ENCODE results near the gene RFX1. TPM values are rescaled to one million over a fixed set of nuclear protein-coding genes. Genes with fewer than 3 reads are reported as not detected.
A peak's percentile ranks its signal among the peaks of the same experiment; 100 is the strongest.

Gene RFX1
- total RNA-seq, 1 experiment from 2014 or later: 25.5 TPM

DNA sequence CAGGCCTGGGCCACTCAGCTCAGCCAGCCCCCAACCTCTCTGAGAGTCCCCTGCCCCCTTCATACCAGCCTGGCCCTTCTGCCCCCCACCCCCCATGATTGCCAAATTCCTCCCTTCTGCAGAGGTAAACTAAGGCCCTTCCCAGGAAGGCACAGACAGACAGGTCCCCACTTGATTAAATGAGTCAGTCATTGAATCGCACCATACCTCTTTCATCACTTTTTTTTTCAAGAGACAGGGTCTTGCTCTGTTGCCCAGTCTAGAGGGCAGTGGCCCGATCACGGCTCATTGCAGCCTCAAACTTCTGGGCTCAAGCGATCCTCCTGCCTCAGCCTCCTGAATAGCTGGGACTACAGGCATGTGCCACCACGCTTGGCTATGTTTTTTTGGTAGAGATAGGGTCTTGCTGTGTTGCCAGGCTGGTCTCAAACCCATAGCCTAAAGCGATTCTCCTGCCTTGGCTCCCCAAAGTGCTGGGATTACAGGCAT, 73.9 kb downstream of the RFX1 start:
- no TSS peak for BruUV-seq (replicated peaks)
- intact Hi-C loops (cut with micrococcal nuclease; ENCODE audit: unreplicated experiment): no loop called here
- Histone ChIP-seq H2AFZ (no peak overlapping the region), H3K27me3 (ENCODE audit: insufficient read depth, low read depth) (no peaks in the 10 kb centered on the region), H3K4me1 (replicated peaks; ENCODE audit: insufficient read depth) (no peaks in the 10 kb centered on the region), H3K4me2 (no peak overlapping the region), H3K79me2 (ENCODE audit: low read depth) (no peaks in the 10 kb centered on the region), H3K36me3 (ENCODE audit: low read depth) (no peaks in the 10 kb centered on the region), H3F3A (ENCODE audit: insufficient read depth, low read depth) (peaks cover 29% of the 10 kb centered on the region), H3K9me3 (ENCODE audit: insufficient read depth, low read depth) (no peaks in the 10 kb centered on the region), H4K20me1 (ENCODE audit: insufficient read depth) (0 out of 2 replicates have a peak, but pooled peaks cover 2% of the 10 kb centered on the region), H3K4me3 (no peak overlapping the region), H3K9me2 (ENCODE audit: insufficient read depth) (no peaks in the 10 kb centered on the region), H3K27ac (no peak overlapping the region)
- no peak for DNase-seq
- ChIA-PET POLR2A (ENCODE audit: unreplicated experiment) (no interaction called here), CTCF (no interaction called here)
- TF ChIP-seq EZH2 (IDR thresholded peaks at IDR 0.05; ENCODE audit: low read depth): no peak
- TF ChIP-seq, protein P1, sequence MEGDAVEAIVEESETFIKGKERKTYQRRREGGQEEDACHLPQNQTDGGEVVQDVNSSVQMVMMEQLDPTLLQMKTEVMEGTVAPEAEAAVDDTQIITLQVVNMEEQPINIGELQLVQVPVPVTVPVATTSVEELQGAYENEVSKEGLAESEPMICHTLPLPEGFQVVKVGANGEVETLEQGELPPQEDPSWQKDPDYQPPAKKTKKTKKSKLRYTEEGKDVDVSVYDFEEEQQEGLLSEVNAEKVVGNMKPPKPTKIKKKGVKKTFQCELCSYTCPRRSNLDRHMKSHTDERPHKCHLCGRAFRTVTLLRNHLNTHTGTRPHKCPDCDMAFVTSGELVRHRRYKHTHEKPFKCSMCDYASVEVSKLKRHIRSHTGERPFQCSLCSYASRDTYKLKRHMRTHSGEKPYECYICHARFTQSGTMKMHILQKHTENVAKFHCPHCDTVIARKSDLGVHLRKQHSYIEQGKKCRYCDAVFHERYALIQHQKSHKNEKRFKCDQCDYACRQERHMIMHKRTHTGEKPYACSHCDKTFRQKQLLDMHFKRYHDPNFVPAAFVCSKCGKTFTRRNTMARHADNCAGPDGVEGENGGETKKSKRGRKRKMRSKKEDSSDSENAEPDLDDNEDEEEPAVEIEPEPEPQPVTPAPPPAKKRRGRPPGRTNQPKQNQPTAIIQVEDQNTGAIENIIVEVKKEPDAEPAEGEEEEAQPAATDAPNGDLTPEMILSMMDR (conservative IDR thresholded peaks at IDR 0.05): no peak

GRCh38 chr19:13931391-13932148, 74.5 kb downstream of the RFX1 start:
- TF ChIP-seq, protein P1 (conservative IDR thresholded peaks at IDR 0.05): no peak
- no peak for TF ChIP-seq EZH2 (IDR thresholded peaks at IDR 0.05; ENCODE audit: low read depth)
- ChIA-PET CTCF (no interaction called here), POLR2A (ENCODE audit: unreplicated experiment) (no interaction called here)
- Histone ChIP-seq H3K79me2 (ENCODE audit: low read depth) (no peaks in the 10 kb centered on the region), H3K9me3 (ENCODE audit: insufficient read depth, low read depth) (no peaks in the 10 kb centered on the region), H2AFZ (no peak overlapping the region), H3K27me3 (ENCODE audit: insufficient read depth, low read depth) (no peaks in the 10 kb centered on the region), H3K27ac (no peak overlapping the region), H3K4me3 (no peak overlapping the region), H3K4me2 (no peak overlapping the region), H3K9me2 (ENCODE audit: insufficient read depth) (no peaks in the 10 kb centered on the region), H3K36me3 (ENCODE audit: low read depth) (no peaks in the 10 kb centered on the region), H3F3A (ENCODE audit: insufficient read depth, low read depth) (peaks cover 29% of the 10 kb centered on the region), H3K4me1 (replicated peaks; ENCODE audit: insufficient read depth) (no peaks in the 10 kb centered on the region), H4K20me1 (ENCODE audit: insufficient read depth) (0 out of 2 replicates have a peak, but pooled peaks cover 2% of the 10 kb centered on the region)
- no TSS peak for BruUV-seq (replicated peaks)
- no peak for DNase-seq
- intact Hi-C loops (cut with micrococcal nuclease; ENCODE audit: unreplicated experiment): no loop called here

- Histone ChIP-seq H3K4me1 (replicated peaks; ENCODE audit: insufficient read depth) (no peaks in the 10 kb centered on the region), H3F3A (ENCODE audit: insufficient read depth, low read depth) (peaks cover 29% of the 10 kb centered on the region), H3K36me3 (ENCODE audit: low read depth) (no peaks in the 10 kb centered on the region), H3K27me3 (ENCODE audit: insufficient read depth, low read depth) (no peaks in the 10 kb centered on the region), H2AFZ (no peak overlapping the region), H3K9me2 (ENCODE audit: insufficient read depth) (no peaks in the 10 kb centered on the region), H3K79me2 (ENCODE audit: low read depth) (no peaks in the 10 kb centered on the region), H3K4me2 (no peak overlapping the region), H3K4me3 (no peak overlapping the region), H4K20me1 (ENCODE audit: insufficient read depth) (0 out of 2 replicates have a peak, but pooled peaks cover 2% of the 10 kb centered on the region), H3K27ac (no peak overlapping the region), H3K9me3 (ENCODE audit: insufficient read depth, low read depth) (no peaks in the 10 kb centered on the region)
- DNase-seq: no peak
- ChIA-PET POLR2A (ENCODE audit: unreplicated experiment) (no interaction called here), CTCF (no interaction called here)
- TF ChIP-seq, protein P1 (conservative IDR thresholded peaks at IDR 0.05): no peak
- TF ChIP-seq EZH2 (IDR thresholded peaks at IDR 0.05; ENCODE audit: low read depth): no peak
- TSS peak; percentile 28 for BruUV-seq (replicated peaks)
- intact Hi-C loops (cut with micrococcal nuclease; ENCODE audit: unreplicated experiment): no loop called here
These were observed 75.7 kb downstream of the RFX1 start for GRCh38 chr19:13930402-13930801.

Data from PC-9 (cell line).